Measurements from ENCODE around the gene ZC3H8. TPM values are rescaled to one million over a fixed set of nuclear protein-coding genes. Genes with fewer than 3 reads are reported as not detected.
"Not testable (repeated sequence)": the region's sequence is repeated elsewhere in the genome, so short reads cannot be mapped to it uniquely, and the experiment has no call there.

ZC3H8 gene
- 10 to 100 TPM; 13.0 to 16.0 TPM for total RNA-seq

- Mint-ChIP-seq H3K4me3 (peak within 1 kb of the TSS; percentile 81), H3K9me3 (ENCODE audit: insufficient read depth) (no peaks in the 10 kb centered on the region), H3K27ac (peak within 1 kb of the TSS; percentile 94), H3K36me3 (ENCODE audit: low read depth) (peaks cover 10% of the 10 kb centered on the region), H3K27me3 (ENCODE audit: low read depth) (no peaks in the 10 kb centered on the region), H3K4me1 (ENCODE audit: low read depth) (peaks cover 26% of the 10 kb centered on the region)
- CTCF ChIA-PET, result interaction anchor here (0.8 to 4.4 kb wide), 9 partner anchors 11 to 367 kb away, joined by 3 to 29 read pairs (median 3); no protein-coding TSS in a partner anchor
- POLR2A ChIA-PET, result interaction anchor here (0.7 to 2.5 kb wide), 11 partner anchors 10 to 200 kb away, joined by 3 to 7 read pairs (median 6); partner anchors contain the start of gene TMEM87B
- DNase-seq (peak; percentile 96), ATAC-seq (peak; percentile 96)
Observed at GRCh38 chr2:112254466-112255240, at the start of gene ZC3H8. Gene ZC3H8 (minus strand): TSS chr2:112255042. CDS start chr2:112254981, 61 bp downstream.

GRCh38 chr2:112304298-112304941, 49.6 kb upstream of the ZC3H8 start:
- Mint-ChIP-seq H3K4me1 (ENCODE audit: low read depth) (peaks cover 2% of the 10 kb centered on the region), H3K4me3 (no peak overlapping the region), H3K9me3 (ENCODE audit: insufficient read depth) (no peaks in the 10 kb centered on the region), H3K27ac (no peak overlapping the region), H3K27me3 (ENCODE audit: low read depth) (no peaks in the 10 kb centered on the region), H3K36me3 (ENCODE audit: low read depth) (peaks cover 26% of the 10 kb centered on the region)
- ChIA-PET CTCF (no interaction called here), POLR2A (no interaction called here)
- no peak for ATAC-seq
- DNase-seq, result no peak

- POLR2A ChIA-PET, result no interaction called here
Observed at GRCh38 chr2:112301973-112302372, 47.1 kb upstream of the ZC3H8 start.

GRCh38 chr2:112301171-112301584, 46.3 kb upstream of the ZC3H8 start:
- ATAC-seq (no peak), DNase-seq (no peak)
- no peaks in the 10 kb centered on the region for H3K9me3 Mint-ChIP-seq (ENCODE audit: insufficient read depth)
- ChIA-PET POLR2A (no interaction called here), CTCF (interaction anchor here (1.0 kb wide), 1 partner anchor 9 kb away, joined by 3 read pairs; no protein-coding TSS in a partner anchor)
- H3K36me3 Mint-ChIP-seq (ENCODE audit: low read depth), result peaks cover 26% of the 10 kb centered on the region
- no peak overlapping the region for H3K4me3 Mint-ChIP-seq
- H3K27ac Mint-ChIP-seq, result no peak overlapping the region
- peaks cover 2% of the 10 kb centered on the region for H3K4me1 Mint-ChIP-seq (ENCODE audit: low read depth)
- no peaks in the 10 kb centered on the region for H3K27me3 Mint-ChIP-seq (ENCODE audit: low read depth)

More at GRCh38 chr2:112301973-112302372, 47.1 kb upstream of the ZC3H8 start:
- Mint-ChIP-seq H3K27me3 (ENCODE audit: low read depth) (no peaks in the 10 kb centered on the region), H3K27ac (no peak overlapping the region), H3K9me3 (ENCODE audit: insufficient read depth) (no peaks in the 10 kb centered on the region), H3K36me3 (ENCODE audit: low read depth) (peaks cover 26% of the 10 kb centered on the region), H3K4me1 (ENCODE audit: low read depth) (peaks cover 2% of the 10 kb centered on the region), H3K4me3 (no peak overlapping the region)
- ATAC-seq (no peak), DNase-seq (no peak)
- CTCF ChIA-PET, result interaction anchor here (1.0 kb wide), 1 partner anchor 8 kb away, joined by 3 read pairs; no protein-coding TSS in a partner anchor

- H3K36me3 Mint-ChIP-seq (ENCODE audit: low read depth), result peaks cover 8% of the 10 kb centered on the region
- no peak overlapping the region for H3K27ac Mint-ChIP-seq
- CTCF ChIA-PET, result no interaction called here
- no peaks in the 10 kb centered on the region for H3K27me3 Mint-ChIP-seq (ENCODE audit: low read depth)
- H3K9me3 Mint-ChIP-seq (ENCODE audit: insufficient read depth), result no peaks in the 10 kb centered on the region
- ATAC-seq (no peak), DNase-seq (no peak)
- H3K4me3 Mint-ChIP-seq, result no peak overlapping the region
- no peaks in the 10 kb centered on the region for H3K4me1 Mint-ChIP-seq (ENCODE audit: low read depth)
- POLR2A ChIA-PET, result no interaction called here
Observed at GRCh38 chr2:112296407-112296806, 41.6 kb upstream of the ZC3H8 start.

GRCh38 chr2:112295407-112296078, 40.7 kb upstream of the ZC3H8 start:
- no peak overlapping the region for H3K4me3 Mint-ChIP-seq
- H3K27ac Mint-ChIP-seq, result no peak overlapping the region
- ATAC-seq (no peak), DNase-seq (no peak)
- H3K27me3 Mint-ChIP-seq (ENCODE audit: low read depth), result no peaks in the 10 kb centered on the region
- ChIA-PET CTCF (no interaction called here), POLR2A (interaction anchor here (0.9 kb wide), 1 partner anchor 40 kb away, joined by 6 read pairs; the partner anchor contains the start of gene ZC3H8)
- no peaks in the 10 kb centered on the region for H3K9me3 Mint-ChIP-seq (ENCODE audit: insufficient read depth)
- H3K36me3 Mint-ChIP-seq (ENCODE audit: low read depth), result peaks cover 3% of the 10 kb centered on the region
- no peaks in the 10 kb centered on the region for H3K4me1 Mint-ChIP-seq (ENCODE audit: low read depth)

GRCh38 chr2:112293636-112294401, 39.0 kb upstream of the ZC3H8 start:
- H3K27ac Mint-ChIP-seq, result no peak overlapping the region
- no peak for ATAC-seq
- CTCF ChIA-PET, result no interaction called here

GRCh38 chr2:112290648-112291047, 35.8 kb upstream of the ZC3H8 start:
- Mint-ChIP-seq H3K9me3 (ENCODE audit: insufficient read depth) (no peaks in the 10 kb centered on the region), H3K27me3 (ENCODE audit: low read depth) (no peaks in the 10 kb centered on the region), H3K27ac (no peak overlapping the region), H3K36me3 (ENCODE audit: low read depth) (no peaks in the 10 kb centered on the region), H3K4me1 (ENCODE audit: low read depth) (no peaks in the 10 kb centered on the region), H3K4me3 (no peak overlapping the region)
- no peak for DNase-seq
- no peak for ATAC-seq
- ChIA-PET CTCF (interaction anchor here (1.7 kb wide), 1 partner anchor 31 kb away, joined by 4 read pairs; no protein-coding TSS in a partner anchor), POLR2A (no interaction called here)

More at GRCh38 chr2:112293636-112294401, 39.0 kb upstream of the ZC3H8 start:
- Mint-ChIP-seq H3K27me3 (ENCODE audit: low read depth) (no peaks in the 10 kb centered on the region), H3K9me3 (ENCODE audit: insufficient read depth) (no peaks in the 10 kb centered on the region), H3K36me3 (ENCODE audit: low read depth) (no peaks in the 10 kb centered on the region), H3K4me3 (no peak overlapping the region), H3K4me1 (ENCODE audit: low read depth) (no peaks in the 10 kb centered on the region)
- POLR2A ChIA-PET, result interaction anchor here (0.7 kb wide), 1 partner anchor 278 kb away, joined by 5 read pairs; no protein-coding TSS in a partner anchor
- no peak for DNase-seq

GRCh38 chr2:112290088-112290487, 35.2 kb upstream of the ZC3H8 start:
- no peak for ATAC-seq
- no peaks in the 10 kb centered on the region for H3K36me3 Mint-ChIP-seq (ENCODE audit: low read depth)
- no peaks in the 10 kb centered on the region for H3K27me3 Mint-ChIP-seq (ENCODE audit: low read depth)
- H3K9me3 Mint-ChIP-seq (ENCODE audit: insufficient read depth), result no peaks in the 10 kb centered on the region
- CTCF ChIA-PET, result no interaction called here
- H3K4me1 Mint-ChIP-seq (ENCODE audit: low read depth), result no peaks in the 10 kb centered on the region
- no peak overlapping the region for H3K27ac Mint-ChIP-seq
- H3K4me3 Mint-ChIP-seq, result no peak overlapping the region
- DNase-seq, result no peak
- POLR2A ChIA-PET, result no interaction called here

GRCh38 chr2:112283535-112283934, 28.7 kb upstream of the ZC3H8 start:
- H3K27me3 Mint-ChIP-seq (ENCODE audit: low read depth); H3K36me3 Mint-ChIP-seq (ENCODE audit: low read depth); H3K9me3 Mint-ChIP-seq (ENCODE audit: insufficient read depth); H3K4me1 Mint-ChIP-seq (ENCODE audit: low read depth); POLR2A ChIA-PET; DNase-seq; CTCF ChIA-PET; H3K4me3 Mint-ChIP-seq; ATAC-seq; H3K27ac Mint-ChIP-seq: not testable (repeated sequence)

- POLR2A ChIA-PET; H3K9me3 Mint-ChIP-seq (ENCODE audit: insufficient read depth); CTCF ChIA-PET; H3K27ac Mint-ChIP-seq; ATAC-seq; H3K4me1 Mint-ChIP-seq (ENCODE audit: low read depth); H3K4me3 Mint-ChIP-seq; H3K36me3 Mint-ChIP-seq (ENCODE audit: low read depth); H3K27me3 Mint-ChIP-seq (ENCODE audit: low read depth); DNase-seq: not testable (repeated sequence)
Observed at GRCh38 chr2:112282066-112282465, 27.2 kb upstream of the ZC3H8 start.

Measured in activated CD8-positive, alpha-beta T cell treated with anti-CD3 and anti-CD28 coated beads, Interleukin-2, amount 10 ng/mL, durations not matched to agents 7 days and 5 days (primary cell).